Measurements from ENCODE around the gene MSI2.

The MSI2 gene

DNA sequence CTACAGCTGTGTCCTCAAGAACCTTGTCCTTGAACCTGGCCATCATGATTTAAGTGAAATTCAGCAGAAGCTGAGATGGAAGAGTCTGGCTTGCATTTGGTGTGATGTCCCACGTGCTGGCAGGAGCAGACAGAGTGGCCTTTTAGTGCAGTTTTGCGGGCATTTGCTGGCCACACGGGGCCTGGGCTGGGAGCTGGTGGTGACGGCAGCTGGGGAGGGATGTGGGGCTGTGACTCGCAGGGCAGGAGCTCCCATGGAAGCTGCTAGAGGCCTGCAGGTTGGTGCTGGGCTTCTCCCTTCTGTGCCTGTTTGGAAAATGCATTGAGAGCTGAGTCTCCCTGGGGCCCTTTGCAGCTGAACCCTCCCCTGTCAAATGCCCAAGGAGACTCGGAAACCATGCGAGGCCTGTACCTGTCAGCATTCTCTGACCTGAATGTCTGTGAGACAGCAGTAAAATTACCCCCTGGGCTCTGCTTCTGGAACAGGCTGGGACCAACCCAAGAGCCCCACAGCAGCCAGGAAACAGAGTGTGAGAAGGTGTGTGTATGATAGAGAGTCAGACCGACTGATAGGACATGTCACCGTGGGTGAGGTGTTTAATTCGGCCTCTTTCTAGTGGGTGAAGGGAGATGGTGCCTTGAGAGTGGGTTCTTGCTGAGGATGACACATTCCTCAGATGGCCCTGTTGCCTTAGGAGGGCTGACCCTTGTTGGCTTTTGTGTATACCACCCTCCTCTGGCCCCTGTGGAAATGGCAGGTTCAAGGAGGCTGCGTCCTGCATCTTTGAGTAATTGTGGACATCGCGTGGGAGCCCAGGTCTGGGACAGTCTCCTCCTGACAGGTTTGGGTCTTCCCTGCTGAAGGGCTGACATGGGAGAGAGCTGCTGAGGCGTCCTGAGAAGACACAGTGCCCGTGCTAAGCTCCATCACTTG lies 145.5 kb downstream of the MSI2 start:
- DNase-seq = no peak

DNA sequence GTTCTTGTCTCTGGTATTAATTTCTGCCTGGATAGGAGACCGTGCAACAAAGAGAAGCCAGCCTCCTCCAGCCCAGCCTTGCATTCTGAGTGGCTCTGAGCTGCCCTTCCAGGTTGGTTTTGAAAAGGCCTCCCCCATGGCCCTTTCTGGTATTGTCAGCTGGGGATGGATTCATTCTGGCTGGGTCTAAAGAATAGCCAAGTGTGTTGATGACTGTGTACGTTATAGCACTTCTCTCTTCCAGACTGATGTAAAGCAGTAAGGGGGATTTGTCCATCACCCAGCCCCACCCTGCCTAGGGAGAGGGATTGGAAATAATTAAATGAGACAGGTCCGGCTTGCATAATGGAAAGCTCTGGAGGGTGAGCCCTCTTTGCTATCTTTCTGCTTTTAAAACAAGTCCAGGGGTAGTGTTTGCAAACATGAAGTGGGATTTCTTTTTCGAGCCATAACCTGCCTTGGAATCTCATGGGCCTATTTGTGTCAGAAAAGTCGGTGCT lies 146.4 kb downstream of the MSI2 start:
- no peak for DNase-seq

DNA sequence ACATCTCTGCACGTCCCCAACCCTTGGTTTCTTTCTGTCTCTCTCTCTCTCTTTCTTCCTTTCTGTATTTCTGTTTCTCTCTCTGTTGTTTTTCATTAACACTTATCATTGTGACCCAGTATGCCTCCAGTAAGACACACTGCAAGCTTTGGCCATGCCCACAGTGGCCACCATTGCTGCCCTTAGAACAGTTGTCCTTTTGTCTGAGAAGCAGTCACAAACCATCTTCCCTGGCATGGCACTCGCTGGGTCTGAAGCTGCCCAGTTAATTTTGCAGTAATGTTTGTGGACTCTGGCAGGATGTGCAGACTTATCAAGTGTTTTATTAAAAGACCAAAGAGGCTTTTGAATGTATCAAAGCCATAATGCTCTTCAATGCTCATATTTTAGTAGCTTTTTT lies 146.9 kb downstream of the MSI2 start:
- DNase-seq = no peak

DNA sequence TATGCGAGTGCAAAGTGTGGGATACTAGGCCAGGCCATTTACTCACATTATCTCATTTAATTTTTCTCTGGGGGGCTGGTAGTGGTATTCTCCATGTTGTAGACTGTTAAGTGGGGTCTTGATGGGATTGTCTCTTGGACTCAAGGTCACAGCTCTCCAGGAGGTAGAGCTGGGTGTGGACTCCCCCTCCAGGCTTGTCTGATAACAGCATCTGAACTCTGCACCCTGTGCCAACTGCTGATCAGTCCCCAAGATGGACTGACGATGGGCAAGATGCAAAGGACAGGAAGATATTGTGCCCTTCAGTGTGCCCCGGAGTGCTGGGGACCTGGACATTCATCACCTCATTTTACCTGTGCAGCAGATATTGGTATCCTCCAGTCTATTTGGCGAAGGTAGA lies 147.8 kb downstream of the MSI2 start:
- DNase-seq = no peak

DNA sequence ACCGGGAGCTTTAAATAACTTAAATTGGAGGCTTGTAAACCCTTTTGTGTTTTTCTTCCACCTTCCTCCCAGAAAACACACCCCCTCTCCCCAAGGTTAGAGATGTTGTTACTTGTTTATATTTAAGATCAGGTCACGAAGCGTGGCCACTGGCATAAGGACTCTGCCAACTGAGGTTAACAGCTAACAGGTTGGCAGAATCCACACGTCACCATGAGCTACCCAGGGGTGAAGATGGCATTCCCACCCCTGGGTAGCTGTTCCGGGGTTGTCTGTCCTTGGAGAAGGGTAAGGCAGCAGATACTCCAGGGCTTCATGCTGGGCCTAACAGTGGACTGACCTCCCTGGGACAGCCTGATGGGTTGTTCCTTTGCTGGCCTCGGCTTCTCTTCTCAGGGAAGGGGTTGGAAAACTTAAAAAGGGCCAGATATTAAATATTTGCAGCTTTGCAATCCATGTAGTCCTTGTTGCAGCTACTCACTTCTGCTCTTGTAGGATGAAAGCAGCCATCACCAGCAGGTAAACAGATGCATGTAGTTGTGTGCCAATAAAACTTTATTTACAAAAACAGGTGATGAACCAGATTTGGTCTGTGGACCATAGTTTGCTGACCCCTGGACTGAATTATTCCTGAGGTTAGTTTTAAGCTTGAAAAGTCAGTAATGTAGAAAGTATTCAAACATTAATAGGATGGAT lies 148.6 kb downstream of the MSI2 start:
- no peak for DNase-seq

DNA sequence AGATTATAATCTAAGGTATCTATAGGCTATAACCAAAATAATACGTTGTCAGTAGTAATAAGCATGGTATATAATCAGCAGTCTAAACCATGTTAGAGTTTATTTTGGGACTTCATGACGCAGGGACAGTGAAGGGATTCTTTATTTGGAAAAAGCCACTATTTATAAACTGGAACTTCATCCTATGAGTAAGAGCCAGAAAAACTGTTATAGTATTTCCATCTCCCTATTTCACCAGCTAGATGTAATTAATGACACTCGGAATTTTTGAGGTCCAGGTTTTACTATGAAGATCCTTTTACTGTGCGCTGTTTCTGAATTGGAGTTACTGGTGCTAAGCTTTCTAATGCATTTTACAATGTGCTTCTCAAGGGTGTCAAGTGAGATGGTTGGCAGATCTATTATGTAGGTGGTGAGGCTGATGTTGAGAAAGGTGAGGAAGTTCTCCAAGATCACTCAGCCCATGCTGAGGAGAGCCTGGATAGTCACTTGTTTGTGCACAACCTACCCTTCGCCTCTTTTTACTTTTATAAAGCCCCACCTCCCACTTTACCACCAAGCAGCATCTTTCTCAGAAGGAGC lies 149.3 kb downstream of the MSI2 start:
- DNase-seq = no peak

DNA sequence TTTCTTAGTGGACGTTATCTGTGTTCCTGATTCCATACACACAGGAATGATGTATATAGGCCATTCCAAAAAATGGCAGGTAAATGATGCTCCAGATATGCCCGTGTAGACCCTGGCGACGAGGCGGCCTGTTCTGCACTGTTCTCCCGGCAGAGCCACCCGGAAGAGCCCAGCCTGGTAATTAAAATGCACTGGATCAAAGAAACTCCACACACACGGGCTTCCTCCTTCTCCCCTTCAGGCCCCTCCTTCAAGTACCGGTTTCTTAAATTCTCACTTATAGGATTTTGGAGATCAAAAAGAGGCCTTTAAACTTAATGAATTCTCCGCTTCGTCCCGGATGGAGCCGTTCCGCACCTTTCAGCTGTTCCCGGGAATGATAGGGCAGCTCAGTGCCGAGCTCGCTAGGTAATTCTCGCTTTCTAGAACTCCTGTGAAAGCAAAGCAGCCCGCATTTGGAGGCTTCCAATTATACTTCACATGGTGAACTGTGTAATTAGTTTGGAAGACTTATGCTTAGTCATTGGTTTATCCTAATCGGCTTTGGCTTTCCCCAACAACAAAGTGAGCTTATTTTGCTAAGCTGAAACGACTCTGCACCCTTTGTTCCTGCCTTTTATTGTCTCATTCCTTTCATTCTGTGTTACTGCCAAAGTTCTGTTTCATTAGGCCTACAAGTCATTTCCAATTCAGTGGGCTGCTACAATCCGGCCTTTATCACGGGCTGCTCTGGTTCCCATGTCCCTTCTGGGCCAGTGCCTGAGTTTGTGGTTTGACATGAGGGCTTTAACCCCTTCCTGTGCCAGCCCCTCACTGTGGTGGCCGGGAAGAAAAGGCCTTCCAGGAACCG lies 150.0 kb downstream of the MSI2 start:
- no peak for DNase-seq

DNA sequence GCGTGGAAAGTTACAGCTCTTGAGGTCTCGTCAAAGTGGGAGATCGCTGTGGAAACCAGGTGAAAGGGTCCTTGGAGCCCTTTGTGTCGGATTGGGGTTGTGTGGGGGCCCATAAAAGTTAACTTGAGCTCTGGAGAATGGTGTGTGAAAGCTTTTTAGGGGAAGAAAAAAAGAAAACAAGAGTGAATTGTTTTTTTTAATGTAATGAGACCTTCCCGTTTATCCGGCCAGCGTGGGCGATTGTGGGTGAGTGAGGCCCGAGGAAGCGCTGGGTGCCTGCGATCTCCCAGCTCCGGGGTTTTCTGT lies 150.6 kb downstream of the MSI2 start:
- no peak for DNase-seq

DNA sequence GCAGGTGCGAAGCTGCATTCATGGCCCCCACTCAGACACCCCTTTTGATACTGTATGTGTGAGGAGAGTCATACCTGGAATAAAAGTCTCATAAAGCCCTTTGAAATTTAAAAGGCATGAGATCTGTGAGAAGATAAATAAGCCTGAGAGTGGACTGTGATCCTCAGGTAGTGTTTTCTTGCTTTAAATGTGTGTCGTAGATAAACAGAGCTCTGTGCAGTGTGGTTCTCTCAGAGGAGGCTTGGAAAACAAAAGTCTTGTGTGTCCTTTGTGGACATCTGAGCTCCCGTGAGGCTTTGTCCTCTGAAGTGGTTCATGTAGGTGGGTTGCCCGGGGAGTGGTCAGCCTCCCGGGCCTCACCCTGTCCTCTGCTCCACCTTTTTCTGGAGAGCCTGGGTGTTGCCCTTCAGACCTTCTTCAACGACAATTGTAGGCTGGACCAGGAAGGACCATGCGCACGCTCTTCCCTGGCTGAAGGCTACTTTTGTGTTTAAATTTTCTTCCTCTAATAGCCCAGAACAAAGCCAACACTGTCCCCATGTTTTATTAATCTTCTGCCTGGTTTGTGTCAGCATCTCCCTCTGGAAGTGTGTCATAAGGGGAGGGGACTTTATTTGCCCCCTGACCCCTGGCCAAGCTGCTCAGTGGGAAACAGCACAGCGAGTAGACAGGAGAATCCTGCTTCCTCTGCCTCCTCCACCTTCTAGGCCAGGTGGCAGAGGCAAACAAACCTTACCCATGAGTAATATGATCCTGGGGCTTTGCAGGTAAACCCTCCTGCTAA lies 151.2 kb downstream of the MSI2 start:
- DNase-seq = no peak

DNA sequence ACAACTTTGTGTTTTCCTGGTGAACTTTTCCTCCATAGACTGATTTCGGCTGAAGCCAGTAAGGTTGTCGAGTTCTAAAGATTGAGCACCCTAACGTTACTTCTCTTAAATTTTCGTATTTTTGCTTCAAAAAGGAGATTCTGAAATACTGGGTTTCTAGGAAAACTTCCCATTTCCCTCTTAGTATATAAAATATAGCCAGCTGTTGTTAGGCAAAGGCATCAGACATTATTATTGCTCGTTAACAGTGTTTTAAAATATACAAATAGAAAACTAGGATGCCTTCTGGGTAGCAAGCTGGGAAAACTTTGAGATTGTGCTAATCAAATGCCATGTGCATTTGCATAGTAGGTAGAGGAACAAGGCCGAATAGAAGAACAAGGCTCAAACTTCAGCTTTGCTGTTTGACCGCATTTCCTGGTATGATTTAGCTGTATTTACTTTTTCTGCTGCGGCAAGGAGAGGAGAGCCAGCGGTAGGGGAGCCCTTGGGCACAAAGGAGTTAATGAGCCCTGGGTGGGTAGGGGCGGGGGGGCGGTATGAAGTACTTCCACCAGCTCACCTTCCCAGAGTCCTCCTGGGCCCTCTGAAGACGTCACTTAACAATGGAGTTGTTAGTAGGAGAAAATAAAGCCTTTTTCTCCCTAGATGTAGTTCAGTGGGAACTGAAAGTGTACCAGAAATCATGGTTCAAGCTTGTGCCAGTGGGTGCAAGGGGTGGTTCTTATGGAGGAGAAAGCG lies 151.9 kb downstream of the MSI2 start:
- DNase-seq = no peak

DNA sequence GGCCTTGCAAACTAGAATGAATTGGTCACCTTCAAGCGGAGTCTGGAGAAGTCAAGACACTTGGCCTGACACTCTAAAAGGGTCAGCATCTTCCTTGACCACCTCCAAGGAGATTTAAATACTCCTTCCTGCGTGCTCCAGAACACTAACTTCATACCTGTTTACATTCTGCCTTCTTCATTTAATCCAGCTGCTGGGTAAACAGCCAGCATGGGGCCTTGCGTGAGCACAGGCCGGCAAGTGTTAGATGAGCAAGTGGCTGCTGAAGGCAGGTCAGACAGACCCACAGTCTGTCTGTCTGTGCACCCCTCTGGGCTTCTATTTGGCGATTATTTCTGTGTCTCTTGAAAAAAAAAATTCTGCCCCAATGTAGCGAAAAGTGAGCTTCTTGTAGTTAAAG lies 153.8 kb downstream of the MSI2 start:
- no peak for DNase-seq

DNA sequence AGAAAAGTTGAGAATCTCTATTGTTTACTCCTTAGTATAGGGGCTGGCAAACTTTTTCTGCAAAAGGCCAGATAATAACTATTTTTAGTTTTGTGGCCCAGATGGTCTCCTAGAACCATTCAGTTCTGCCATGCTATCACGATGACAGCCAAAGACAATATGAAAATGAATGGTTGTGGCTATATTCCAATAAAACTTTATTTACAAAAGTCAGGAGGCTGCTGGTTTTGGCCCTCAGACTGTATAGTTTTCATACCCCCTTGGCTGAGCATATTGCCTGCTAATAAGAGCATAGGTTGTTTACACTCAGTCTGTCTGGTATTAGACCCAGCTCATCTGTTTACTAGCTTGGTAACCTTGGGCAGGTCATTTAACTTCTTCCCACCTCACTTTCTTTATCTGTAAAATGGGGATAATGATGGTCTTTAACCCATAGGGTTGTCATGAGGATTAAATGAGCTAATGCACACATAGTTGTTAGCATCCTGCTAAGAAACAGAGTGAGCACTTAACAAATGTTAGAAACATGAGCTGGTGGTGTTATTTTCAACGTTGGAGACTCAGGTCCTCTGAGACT lies 156.3 kb downstream of the MSI2 start:
- no peak for DNase-seq

DNA sequence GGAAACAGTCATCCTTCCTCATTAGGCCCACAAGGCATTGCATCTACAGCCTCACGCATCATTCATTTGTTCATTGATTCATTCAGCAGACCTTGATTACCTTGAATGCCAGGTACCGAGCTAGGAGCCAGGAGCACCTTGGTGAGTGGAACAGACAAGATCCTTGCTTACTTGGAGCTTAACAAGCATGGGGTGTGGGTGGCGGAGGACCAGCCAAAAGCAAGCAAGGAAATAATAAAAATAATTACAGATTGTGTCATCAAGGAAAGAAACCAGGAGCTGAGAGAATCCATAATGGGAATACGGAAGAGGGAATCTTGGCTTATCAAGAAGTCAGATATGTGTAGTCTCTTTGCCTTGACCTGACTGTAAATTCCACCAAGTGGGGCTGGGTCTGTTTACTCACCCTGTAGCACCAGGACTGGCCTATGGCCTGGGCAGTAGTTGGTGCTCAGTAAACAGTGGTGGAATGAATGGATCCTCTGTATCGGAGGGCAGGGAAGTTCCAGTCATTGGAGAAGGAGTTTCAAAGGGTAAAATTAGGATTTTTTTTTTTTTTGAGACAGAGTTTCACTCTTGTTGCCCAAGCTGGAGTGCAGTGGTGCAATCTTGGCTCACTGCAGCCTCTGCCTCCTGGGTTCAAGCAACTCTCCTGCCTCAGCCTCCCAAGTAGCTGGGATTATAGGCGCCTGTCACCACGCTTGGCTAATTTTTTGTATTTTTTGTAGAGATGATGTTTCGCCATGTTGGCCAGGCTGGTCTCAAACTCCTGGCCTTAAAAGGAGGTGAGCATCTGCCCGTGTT lies 157.7 kb downstream of the MSI2 start:
- no peak for DNase-seq

DNA sequence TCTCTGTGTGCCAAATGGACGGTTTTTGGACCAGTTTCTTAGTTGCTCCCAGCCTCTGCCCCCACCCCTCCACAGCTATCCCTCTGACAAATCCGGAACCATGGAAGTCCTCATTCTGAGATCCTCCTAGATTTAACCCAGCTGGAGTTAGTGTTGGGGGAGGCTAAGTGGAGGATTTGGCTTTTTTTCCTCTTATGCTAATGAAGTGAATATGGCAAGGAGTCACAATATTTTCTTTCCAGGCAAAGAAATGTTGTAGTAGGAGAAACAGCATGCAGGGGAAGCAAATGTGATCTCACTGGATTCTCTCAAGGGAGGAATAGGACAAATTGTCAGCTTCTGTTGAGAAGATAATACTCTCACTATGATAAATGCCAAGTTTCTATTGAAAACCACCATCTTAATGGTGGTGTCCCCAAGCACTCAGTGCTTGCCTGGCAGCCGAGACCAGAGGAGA lies 159.5 kb downstream of the MSI2 start:
- no peak for DNase-seq

DNA sequence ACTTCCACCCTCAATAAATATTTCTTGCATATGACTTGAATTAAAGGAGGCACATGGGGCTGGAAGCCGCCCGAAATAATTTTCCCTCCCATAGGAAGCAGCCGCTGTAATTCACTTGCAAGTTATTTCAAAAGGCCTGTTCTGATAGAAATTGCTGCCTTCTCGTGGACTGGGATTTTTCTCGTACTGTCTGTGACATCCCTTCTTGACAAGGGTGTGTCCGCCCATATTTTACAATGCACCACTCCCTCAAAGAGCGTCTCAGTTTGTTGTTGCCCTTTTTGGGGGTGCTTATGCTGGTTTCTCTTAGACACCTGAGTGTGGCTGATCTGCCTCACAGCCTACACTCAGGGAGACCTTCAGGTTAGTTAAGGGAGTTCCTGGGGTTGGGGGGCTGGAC lies 160.0 kb downstream of the MSI2 start:
- DNase-seq = no peak

DNA sequence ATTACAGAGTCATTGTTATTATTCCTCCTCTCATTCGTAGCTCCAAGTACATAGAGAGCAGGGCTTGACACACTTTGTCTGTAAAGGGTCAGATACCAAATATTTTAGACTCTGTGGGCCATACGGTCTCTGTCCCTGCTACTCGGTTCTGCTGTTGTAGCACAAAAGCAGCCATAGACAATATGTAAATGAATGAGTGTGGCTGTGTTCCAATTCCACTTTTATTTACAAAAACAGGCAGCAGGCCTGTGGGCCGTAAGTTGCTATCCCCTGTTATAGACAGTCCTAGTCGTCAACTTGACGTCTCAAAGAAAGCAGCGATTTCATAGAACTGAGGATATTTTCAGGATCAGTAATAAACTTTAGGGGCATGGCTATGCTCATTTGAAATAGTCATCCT lies 161.6 kb downstream of the MSI2 start:
- no peak for DNase-seq

DNA sequence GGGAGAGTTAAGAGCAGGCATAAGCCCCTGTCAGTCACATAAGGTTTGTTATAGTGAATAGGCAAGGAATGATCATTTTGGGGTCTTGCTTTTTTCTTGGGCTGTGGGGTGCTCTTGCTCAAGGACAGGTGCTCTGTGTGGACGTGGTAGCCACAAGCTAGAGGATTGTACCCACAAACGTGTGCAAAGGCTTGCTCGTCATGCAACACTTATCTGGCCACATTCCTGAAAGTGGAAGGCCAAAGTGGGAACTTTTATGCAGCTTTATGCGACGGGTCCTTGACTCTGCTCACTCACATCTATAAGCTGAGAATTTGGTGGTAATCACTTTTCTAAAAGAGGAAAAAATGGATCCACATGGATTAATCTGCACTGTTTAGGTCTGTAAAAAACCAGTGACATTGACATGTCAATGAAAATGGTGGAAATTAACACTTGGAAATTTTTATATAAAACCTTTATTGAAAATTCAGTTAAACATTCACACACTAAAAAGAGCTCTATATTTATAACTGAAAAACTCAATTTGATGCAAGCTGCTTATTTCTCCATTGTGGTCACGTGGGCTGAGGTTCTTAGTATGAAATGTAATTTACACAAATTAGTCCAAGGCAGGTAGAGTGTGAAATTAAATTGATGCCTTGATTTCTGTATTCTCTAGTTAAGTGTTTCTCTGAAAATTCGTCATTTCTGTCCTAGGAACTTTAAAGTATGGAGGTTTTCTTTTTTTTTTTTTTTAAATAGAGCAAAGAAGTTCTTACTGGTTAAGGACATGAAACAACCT lies 162.3 kb downstream of the MSI2 start:
- no peak for DNase-seq

DNA sequence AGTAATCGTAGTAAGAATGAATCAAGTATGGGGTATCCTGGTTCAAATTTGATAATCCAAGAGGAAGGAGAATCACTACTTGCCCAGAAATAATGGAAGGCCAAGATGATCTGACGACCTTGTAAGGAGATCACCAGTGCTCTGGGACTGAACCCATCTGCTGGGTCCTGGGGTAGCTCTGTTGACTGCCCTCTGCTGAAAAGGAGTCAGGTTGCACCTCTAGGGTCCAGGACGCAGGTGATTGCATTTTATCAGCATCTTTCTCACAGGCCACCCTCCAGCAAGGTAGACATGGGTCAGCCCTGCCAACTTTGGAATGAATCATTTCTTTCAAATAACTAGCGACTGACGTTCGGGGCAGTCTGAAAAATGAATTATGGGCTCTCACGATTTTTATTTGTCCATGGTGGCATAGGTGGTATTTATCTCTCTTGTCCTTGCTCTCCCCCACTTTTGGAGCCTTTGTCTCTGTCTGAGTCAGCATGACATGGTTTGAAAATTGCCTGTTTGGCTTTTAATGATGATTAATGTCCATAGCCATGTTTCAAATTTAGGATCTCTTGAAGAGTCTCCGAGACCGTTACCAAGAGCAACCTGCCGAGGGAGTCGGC lies 163.7 kb downstream of the MSI2 start:
- DNase-seq = no peak
